SU-DHL-6 (cell line): ENCODE results near the gene TNFRSF18.

Source experiments
- CTCF ChIP-seq: fragments of 200-600 bp; sonication (generic); IDR thresholded peaks from one replicate; pipeline ENCODE4 v1.5.1; 2017; ENCODE audit warnings: antibody characterized with exemption, mild to moderate bottlenecking, low read length, moderate library complexity; ENCODE audit not compliant: insufficient read depth, poor library complexity, severe bottlenecking
- EZH2phosphoT487 ChIP-seq: fragments of 200-600 bp; sonication (generic), shearing (Covaris generic); conservative IDR thresholded peaks from 2 replicates; pipeline ENCODE4 v1.6.1; 2018; ENCODE audit warnings: mild to moderate bottlenecking, antibody characterized with exemption, low read length, moderate library complexity, mixed read lengths

DNA sequence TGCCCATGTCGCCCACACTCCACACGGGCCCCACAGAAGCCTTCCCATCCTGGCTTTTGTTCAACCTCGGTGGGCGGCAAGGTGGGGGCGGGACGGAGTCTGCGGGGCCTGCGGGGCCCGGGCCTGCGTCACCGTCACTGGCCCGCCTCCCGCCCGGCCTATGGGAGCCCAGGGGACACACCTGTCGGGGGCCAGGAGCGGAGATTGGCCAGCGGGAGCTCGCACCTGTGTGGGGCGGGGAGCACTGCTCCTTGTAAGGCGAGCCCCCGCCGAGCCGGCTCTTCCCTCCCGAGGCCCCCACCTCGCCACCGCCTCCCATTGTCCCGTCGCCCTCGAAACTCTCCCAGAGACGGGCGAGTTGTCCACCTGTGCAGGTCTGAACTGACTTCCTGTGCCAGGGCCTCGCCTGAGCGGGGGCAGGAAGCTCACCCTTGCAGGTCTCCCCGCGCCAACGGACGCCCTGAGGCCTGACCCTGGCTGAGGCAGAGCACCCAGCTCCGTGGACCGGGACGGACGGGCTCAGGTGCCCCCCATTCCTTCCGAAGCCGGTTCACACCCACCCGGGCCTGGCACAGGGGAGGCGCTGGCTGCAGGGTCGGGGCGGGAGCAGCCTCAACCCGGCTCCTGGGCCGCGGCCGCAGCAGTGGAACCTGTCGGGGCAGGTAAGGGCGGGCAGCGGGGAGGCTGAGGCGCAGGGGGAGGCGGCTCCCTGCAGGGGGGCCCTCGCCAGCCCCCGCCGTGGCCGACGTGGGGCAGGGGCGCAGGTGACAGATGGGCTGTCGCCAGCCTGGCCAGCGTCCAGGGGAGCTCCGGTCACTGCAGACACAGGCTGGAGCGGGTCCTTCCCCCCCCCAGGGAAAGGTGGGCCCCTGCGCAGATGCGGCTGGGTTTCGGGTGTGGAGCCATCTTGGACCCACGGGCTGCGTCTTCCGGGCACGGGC, 43.5 kb downstream of the TNFRSF18 start:
- TF ChIP-seq CTCF (no peak), EZH2phosphoT487 (no peak)
